Measurements from ENCODE around the gene GSG1L2. TPM values are rescaled to one million over a fixed set of nuclear protein-coding genes. Genes with fewer than 3 reads are reported as not detected.

Gene GSG1L2
- total RNA-seq, 2 donors from 2014 or later: not detected

DNA sequence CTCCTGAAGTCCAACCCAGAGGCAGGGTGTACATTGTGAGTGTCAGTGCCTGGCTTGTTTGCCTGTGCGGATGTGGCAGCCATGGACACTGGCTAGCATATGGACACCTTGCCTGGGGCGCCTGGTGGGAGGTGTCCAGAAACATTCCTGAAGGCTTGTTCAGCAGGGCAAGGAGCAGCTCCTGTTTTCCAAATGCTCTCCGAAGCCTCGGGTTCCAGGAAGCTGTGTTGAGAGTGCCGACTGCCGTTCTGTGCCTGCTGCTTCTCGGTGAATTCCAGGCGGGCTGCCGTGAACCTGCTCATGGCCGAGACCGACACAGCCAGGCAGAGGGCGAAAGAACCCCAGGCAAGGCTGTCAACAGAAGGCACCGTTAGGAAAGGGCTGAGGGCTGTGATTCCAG, 19.6 kb downstream of the GSG1L2 start:
- no peak overlapping the region for H3K4me3 ChIP-seq
- H3K27ac ChIP-seq: no peak overlapping the region
- H3K4me1 ChIP-seq: no peaks in the 10 kb centered on the region
- intact Hi-C loops (cut with DNase I): no loop called here
- no peak for TF ChIP-seq CTCF (IDR thresholded peaks at IDR 0.05)
- H3K27me3 ChIP-seq: no peaks in the 10 kb centered on the region
- no peak overlapping the region for H3K9ac ChIP-seq (ENCODE audit: low read depth in 2 of 2, low read length in 2 of 2)
- DNase-seq: no peak
- no peaks in the 10 kb centered on the region for H3K36me3 ChIP-seq
- no peaks in the 10 kb centered on the region for H3K9me3 ChIP-seq

DNA sequence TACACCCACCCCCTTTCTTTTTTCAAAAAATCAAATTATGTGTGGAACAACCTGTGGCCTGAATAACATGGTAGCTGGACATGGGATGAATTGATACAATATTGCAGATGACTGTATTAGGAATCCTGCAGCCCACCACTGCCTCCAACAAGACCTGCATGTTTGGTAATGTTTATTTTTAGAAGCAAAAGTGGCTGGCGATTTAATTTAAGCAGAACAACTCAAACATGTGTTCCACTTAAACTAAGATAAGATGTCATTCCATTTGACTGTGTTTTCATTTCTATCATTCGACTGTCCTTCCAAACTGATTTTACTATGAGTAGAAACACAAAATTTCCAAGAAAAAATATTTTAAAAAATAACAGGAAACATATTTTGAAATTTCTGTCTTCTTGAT, 20.4 kb downstream of the GSG1L2 start:
- no peak for TF ChIP-seq CTCF (IDR thresholded peaks at IDR 0.05)
- Histone ChIP-seq H3K36me3 (no peaks in the 10 kb centered on the region), H3K4me1 (no peaks in the 10 kb centered on the region), H3K27me3 (no peaks in the 10 kb centered on the region), H3K27ac (no peak overlapping the region), H3K9me3 (no peaks in the 10 kb centered on the region), H3K4me3 (no peak overlapping the region), H3K9ac (ENCODE audit: low read depth in 2 of 2, low read length in 2 of 2) (no peak overlapping the region)
- no peak for DNase-seq
- intact Hi-C loops (cut with DNase I): no loop called here

GRCh38 chr17:9798724-9799123, 23.2 kb downstream of the GSG1L2 start:
- TF ChIP-seq CTCF (IDR thresholded peaks at IDR 0.05): no peak
- no peaks in the 10 kb centered on the region for H3K36me3 ChIP-seq
- DNase-seq: no peak
- intact Hi-C loops (cut with DNase I): no loop called here
- H3K9ac ChIP-seq (ENCODE audit: low read depth in 2 of 2, low read length in 2 of 2): no peak overlapping the region
- H3K9me3 ChIP-seq: no peaks in the 10 kb centered on the region
- no peaks in the 10 kb centered on the region for H3K4me1 ChIP-seq
- no peaks in the 10 kb centered on the region for H3K27me3 ChIP-seq
- no peak overlapping the region for H3K4me3 ChIP-seq
- H3K27ac ChIP-seq: no peak overlapping the region

- no peak for DNase-seq
- H3K27ac ChIP-seq: no peak overlapping the region
- no peak overlapping the region for H3K4me3 ChIP-seq
- TF ChIP-seq CTCF (IDR thresholded peaks at IDR 0.05): no peak
- H3K4me1 ChIP-seq: no peaks in the 10 kb centered on the region
- H3K36me3 ChIP-seq: no peaks in the 10 kb centered on the region
- H3K27me3 ChIP-seq: no peaks in the 10 kb centered on the region
- H3K9ac ChIP-seq (ENCODE audit: low read depth in 2 of 2, low read length in 2 of 2): no peak overlapping the region
- no peaks in the 10 kb centered on the region for H3K9me3 ChIP-seq
- intact Hi-C loops (cut with DNase I): no loop called here
Measured at GRCh38 chr17:9798008-9798407, 23.9 kb downstream of the GSG1L2 start.

- no peak overlapping the region for H3K4me3 ChIP-seq
- intact Hi-C loops (cut with DNase I): no loop called here
- H3K4me1 ChIP-seq: no peaks in the 10 kb centered on the region
- DNase-seq: no peak
- H3K27ac ChIP-seq: no peak overlapping the region
- H3K27me3 ChIP-seq: no peaks in the 10 kb centered on the region
- H3K36me3 ChIP-seq: no peaks in the 10 kb centered on the region
- H3K9me3 ChIP-seq: no peaks in the 10 kb centered on the region
- no peak for TF ChIP-seq CTCF (IDR thresholded peaks at IDR 0.05)
- H3K9ac ChIP-seq (ENCODE audit: low read depth in 2 of 2, low read length in 2 of 2): no peak overlapping the region
Measured at GRCh38 chr17:9792181-9792840, 29.6 kb downstream of the GSG1L2 start.
